ENCODE data around the gene MME.

- TF ChIP-seq TEAD4 (IDR thresholded peaks at IDR 0.05) = no peak
- TF ChIP-seq, protein P1, sequence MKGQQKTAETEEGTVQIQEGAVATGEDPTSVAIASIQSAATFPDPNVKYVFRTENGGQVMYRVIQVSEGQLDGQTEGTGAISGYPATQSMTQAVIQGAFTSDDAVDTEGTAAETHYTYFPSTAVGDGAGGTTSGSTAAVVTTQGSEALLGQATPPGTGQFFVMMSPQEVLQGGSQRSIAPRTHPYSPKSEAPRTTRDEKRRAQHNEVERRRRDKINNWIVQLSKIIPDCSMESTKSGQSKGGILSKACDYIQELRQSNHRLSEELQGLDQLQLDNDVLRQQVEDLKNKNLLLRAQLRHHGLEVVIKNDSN (IDR thresholded peaks at IDR 0.05) = no peak
Measured at GRCh38 chr3:155064920-155065319, 15.2 kb upstream of the MME start.

Data from Ishikawa (cell line).